Parathyroid adenoma (tissue), 2 donors: ENCODE results near the gene THG1L.

Source experiments
- H2AFZ ChIP-seq: fragments of 300-600 bp; sonication (generic); one replicate; pipeline ENCODE4 v1.7.0; 2017; ENCODE audit warnings: antibody characterized with exemption, mild to moderate bottlenecking
- H3K27ac ChIP-seq: fragments of 300-600 bp; sonication (generic); one replicate; pipeline ENCODE4 v1.7.0; 2017
- H3K27me3 ChIP-seq: fragments of 300-600 bp; sonication (generic); one replicate; pipeline ENCODE4 v1.7.0; 2017; ENCODE audit warnings: low read length; ENCODE audit not compliant: control insufficient read depth, insufficient read depth
- H3K36me3 ChIP-seq: fragments of 300-600 bp; sonication (generic); one replicate; pipeline ENCODE4 v1.7.0; 2017; ENCODE audit warnings: low read length; ENCODE audit not compliant: control insufficient read depth, insufficient read depth
- H3K4me1 ChIP-seq: fragments of 300-600 bp; sonication (generic); one replicate; pipeline ENCODE4 v1.7.0; 2017; ENCODE audit warnings: control low read depth
- H3K4me2 ChIP-seq: fragments of 300-600 bp; sonication (generic); one replicate; pipeline ENCODE4 v1.7.0; 2017; ENCODE audit warnings: low read length
- H3K4me3 ChIP-seq: fragments of 300-600 bp; sonication (generic); one replicate; pipeline ENCODE4 v1.7.0; 2017; ENCODE audit warnings: low read depth, low read length
- H3K79me2 ChIP-seq: fragments of 300-600 bp; sonication (generic); one replicate; pipeline ENCODE4 v1.7.0; 2017; ENCODE audit warnings: control low read depth
- H3K9ac ChIP-seq: fragments of 300-600 bp; sonication (generic); one replicate; pipeline ENCODE4 v1.7.0; 2017; ENCODE audit warnings: mild to moderate bottlenecking
- H3K9me3 ChIP-seq: fragments of 300-600 bp; sonication (generic); one replicate; pipeline ENCODE4 v1.7.0; 2017; ENCODE audit warnings: low read length; ENCODE audit not compliant: control insufficient read depth
- TF ChIP-seq, protein P1 (sequence below): fragments of 300-600 bp; sonication (generic); IDR thresholded peaks from one replicate; pipeline ENCODE4 v1.7.0; 2017; ENCODE audit warnings: antibody characterized with exemption, mild to moderate bottlenecking
- donor health status: primary hyperparathyroidism.

The THG1L gene

DNA sequence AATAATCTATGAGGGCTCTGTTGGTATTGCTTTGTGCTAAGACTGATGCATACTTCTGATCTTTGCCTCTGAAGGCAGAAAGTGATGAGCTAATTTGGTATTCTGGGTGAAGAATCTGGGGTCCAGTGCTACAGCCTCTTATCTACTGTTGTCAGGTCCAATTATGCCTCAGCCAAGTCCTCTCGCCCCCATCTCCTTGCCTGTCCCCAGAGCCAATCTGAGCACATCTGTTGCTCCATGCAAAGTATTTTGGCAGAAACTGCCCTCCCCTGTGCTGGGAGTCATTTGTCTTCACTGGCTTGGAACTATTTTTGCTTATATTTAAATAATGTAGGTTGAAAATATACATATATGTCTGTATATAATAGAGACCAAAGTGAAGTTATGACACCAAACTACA is 35.7 kb downstream of the THG1L start:
- no peak overlapping the region for H3K4me3 ChIP-seq
- H3K9me3 ChIP-seq: no peaks in the 10 kb centered on the region
- no peak overlapping the region for H3K4me2 ChIP-seq
- H3K4me1 ChIP-seq: no peaks in the 10 kb centered on the region
- no peaks in the 10 kb centered on the region for H3K27me3 ChIP-seq
- TF ChIP-seq, protein P1, sequence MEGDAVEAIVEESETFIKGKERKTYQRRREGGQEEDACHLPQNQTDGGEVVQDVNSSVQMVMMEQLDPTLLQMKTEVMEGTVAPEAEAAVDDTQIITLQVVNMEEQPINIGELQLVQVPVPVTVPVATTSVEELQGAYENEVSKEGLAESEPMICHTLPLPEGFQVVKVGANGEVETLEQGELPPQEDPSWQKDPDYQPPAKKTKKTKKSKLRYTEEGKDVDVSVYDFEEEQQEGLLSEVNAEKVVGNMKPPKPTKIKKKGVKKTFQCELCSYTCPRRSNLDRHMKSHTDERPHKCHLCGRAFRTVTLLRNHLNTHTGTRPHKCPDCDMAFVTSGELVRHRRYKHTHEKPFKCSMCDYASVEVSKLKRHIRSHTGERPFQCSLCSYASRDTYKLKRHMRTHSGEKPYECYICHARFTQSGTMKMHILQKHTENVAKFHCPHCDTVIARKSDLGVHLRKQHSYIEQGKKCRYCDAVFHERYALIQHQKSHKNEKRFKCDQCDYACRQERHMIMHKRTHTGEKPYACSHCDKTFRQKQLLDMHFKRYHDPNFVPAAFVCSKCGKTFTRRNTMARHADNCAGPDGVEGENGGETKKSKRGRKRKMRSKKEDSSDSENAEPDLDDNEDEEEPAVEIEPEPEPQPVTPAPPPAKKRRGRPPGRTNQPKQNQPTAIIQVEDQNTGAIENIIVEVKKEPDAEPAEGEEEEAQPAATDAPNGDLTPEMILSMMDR: no peak
- no peak overlapping the region for H3K9ac ChIP-seq
- no peak overlapping the region for H2AFZ ChIP-seq
- H3K27ac ChIP-seq: no peak overlapping the region
- no peaks in the 10 kb centered on the region for H3K79me2 ChIP-seq
- H3K36me3 ChIP-seq: no peaks in the 10 kb centered on the region

DNA sequence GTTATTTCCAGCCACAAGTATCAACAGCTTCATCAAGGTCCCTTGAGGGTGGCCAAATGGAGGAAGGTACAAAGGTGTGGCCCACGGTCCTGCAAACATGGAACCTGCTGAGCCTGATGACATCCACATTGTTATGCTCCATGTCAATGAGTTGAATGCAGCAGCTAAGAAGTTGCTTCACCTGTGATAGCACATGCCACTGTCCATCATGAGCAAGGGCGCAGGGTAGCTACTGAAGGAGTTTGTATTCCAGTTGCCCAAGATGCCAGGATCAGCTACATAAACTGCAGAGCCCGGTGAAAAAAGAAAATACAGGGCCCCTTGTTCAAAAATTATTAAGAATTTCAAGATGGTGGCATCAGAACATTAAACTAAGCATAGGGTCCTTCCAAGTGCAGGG is 36.5 kb downstream of the THG1L start:
- H3K27ac ChIP-seq: no peak overlapping the region
- no peaks in the 10 kb centered on the region for H3K79me2 ChIP-seq
- H3K4me2 ChIP-seq: no peak overlapping the region
- H3K36me3 ChIP-seq: no peaks in the 10 kb centered on the region
- H2AFZ ChIP-seq: no peak overlapping the region
- H3K27me3 ChIP-seq: no peaks in the 10 kb centered on the region
- H3K4me1 ChIP-seq: no peaks in the 10 kb centered on the region
- H3K4me3 ChIP-seq: no peak overlapping the region
- TF ChIP-seq, protein P1: no peak
- H3K9ac ChIP-seq: no peak overlapping the region
- no peaks in the 10 kb centered on the region for H3K9me3 ChIP-seq

DNA sequence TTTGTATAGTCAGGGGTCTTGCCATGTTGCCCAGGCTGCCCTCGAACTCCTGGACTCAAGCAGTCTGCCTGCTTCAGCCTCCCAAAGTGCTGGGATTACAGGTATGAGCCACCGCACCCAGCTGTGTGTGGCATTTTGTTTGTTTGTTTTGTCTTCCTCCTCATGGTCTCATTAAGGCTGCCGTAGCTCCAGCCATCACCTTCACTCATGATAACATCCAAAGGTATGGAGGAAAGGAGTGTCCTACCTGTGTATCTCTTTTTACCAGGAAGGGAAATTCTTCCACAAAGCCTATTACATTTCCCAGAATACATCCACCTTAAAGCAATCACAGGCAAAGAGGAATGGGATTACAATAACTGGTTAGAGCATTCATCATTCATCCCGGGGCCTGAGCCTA is 39.4 kb downstream of the THG1L start:
- TF ChIP-seq, protein P1: no peak
- no peaks in the 10 kb centered on the region for H3K27me3 ChIP-seq
- no peak overlapping the region for H3K27ac ChIP-seq
- H3K4me2 ChIP-seq: no peak overlapping the region
- H3K4me3 ChIP-seq: no peak overlapping the region
- H3K9ac ChIP-seq: no peak overlapping the region
- no peaks in the 10 kb centered on the region for H3K9me3 ChIP-seq
- no peak overlapping the region for H2AFZ ChIP-seq
- no peaks in the 10 kb centered on the region for H3K36me3 ChIP-seq
- no peaks in the 10 kb centered on the region for H3K4me1 ChIP-seq
- H3K79me2 ChIP-seq: no peaks in the 10 kb centered on the region

DNA sequence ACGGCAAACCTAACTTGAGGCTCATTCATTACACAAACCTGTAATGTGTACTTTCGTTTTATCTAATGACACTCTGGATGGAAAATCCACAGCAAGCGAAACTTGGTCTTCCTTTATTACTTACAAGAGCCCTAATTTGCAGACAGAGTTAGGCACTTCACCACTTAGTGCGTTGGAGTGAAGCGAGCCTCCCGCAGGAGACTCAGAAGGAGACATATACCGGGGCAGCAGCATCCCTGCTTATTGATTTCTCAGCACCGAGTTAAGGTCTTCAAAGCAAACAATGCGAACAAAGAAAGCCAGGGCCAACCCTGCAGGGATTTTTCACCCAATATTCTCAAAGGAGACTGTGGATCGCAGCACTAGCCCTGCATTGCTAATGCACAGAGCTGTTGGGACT is 40.9 kb downstream of the THG1L start:
- TF ChIP-seq, protein P1: no peak
- Histone ChIP-seq H3K27ac (no peak overlapping the region), H3K9me3 (no peaks in the 10 kb centered on the region), H2AFZ (no peak overlapping the region), H3K4me1 (no peaks in the 10 kb centered on the region), H3K9ac (no peak overlapping the region), H3K4me2 (no peak overlapping the region), H3K36me3 (no peaks in the 10 kb centered on the region), H3K27me3 (no peaks in the 10 kb centered on the region), H3K79me2 (no peaks in the 10 kb centered on the region), H3K4me3 (no peak overlapping the region)

DNA sequence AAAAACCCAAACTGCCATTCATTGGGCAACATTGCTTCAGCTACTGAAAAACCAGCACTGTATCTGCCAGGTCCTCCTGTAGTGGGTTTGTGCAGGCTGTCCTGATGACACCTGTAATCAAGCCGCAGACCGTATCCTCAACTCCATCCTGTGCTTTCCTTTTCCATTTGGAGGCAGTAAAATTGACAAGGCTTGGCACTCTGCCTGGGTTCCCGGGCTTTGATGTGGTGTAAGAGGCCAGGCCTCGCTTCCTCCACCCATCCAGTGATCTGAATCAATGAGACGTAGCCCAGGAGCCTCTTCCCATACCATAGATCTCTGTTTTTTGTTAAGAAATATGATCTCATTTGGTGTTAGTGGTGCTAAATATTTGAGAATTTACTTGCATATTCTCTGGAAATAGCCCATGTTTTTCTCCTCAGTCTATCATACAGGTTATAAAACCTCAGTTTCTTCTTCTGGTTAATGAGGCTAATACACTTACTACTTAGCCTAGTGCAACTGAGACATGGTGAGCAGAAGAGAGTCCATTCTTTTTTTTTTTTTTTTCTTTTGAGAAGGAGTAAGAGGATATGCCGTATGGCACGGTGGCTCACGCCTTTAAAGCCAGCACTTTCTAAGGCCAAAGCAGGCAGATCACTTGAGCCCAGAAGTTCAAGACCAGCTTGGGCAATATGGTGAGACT is 47.0 kb downstream of the THG1L start:
- no peak overlapping the region for H2AFZ ChIP-seq
- no peak overlapping the region for H3K27ac ChIP-seq
- no peaks in the 10 kb centered on the region for H3K4me1 ChIP-seq
- no peak overlapping the region for H3K9ac ChIP-seq
- H3K36me3 ChIP-seq: no peaks in the 10 kb centered on the region
- no peaks in the 10 kb centered on the region for H3K79me2 ChIP-seq
- H3K27me3 ChIP-seq: no peaks in the 10 kb centered on the region
- H3K9me3 ChIP-seq: no peaks in the 10 kb centered on the region
- H3K4me3 ChIP-seq: no peak overlapping the region
- H3K4me2 ChIP-seq: no peak overlapping the region
- TF ChIP-seq, protein P1: no peak
